MCF 10A (cell line): Measurements from ENCODE around the gene GDNF. TPM values are rescaled to one million over a fixed set of nuclear protein-coding genes. Genes with fewer than 3 reads are reported as not detected.
A peak's percentile ranks its signal among the peaks of the same experiment; 100 is the strongest.

ENCODE experiments used
- BruUV-seq: library from RNA; stranded (reverse); fragments of 400-500 nt; replicated peaks from 2 replicates; lab custom pipeline; 2021; lab: Mats Ljungman, UMichigan
- CTCF ChIA-PET: fragments of 300-600 bp; sonication (Branson Sonifier 250); formaldehyde crosslinking; extraction: SDS; loops from one replicate; lab custom pipeline; 2021; ENCODE audit warnings: antibody characterized with exemption, inconsistent platforms; lab: Yijun Ruan, JAX
- POLR2A ChIA-PET: fragments of 300-600, 350-650 bp; sonication (Branson Sonifier 250); formaldehyde crosslinking; extraction: SDS; loops from one replicate; lab custom pipeline; 2020; ENCODE audit warnings: antibody characterized with exemption, inconsistent platforms; lab: Yijun Ruan, JAX
- DNase-seq: peaks from one replicate; pipeline ENCODE4 v3.0.0-alpha.2; 2018; ENCODE audit not compliant: unreplicated experiment
- H3K27ac Mint-ChIP-seq: one replicate; pipeline ENCODE4 v1.8.0; 2022; ENCODE audit warnings: mild to moderate bottlenecking, low read depth, mixed read lengths; ENCODE audit not compliant: unreplicated experiment
- H3K27me3 Mint-ChIP-seq: one replicate; pipeline ENCODE4 v1.8.0; 2022; ENCODE audit warnings: mixed read lengths; ENCODE audit not compliant: insufficient read depth, unreplicated experiment
- H3K36me3 Mint-ChIP-seq: one replicate; pipeline ENCODE4 v1.8.0; 2022; ENCODE audit warnings: mild to moderate bottlenecking, moderate library complexity, mixed read lengths; ENCODE audit not compliant: insufficient read depth, unreplicated experiment
- H3K4me1 Mint-ChIP-seq: one replicate; pipeline ENCODE4 v1.8.0; 2022; ENCODE audit warnings: mixed read lengths; ENCODE audit not compliant: insufficient read depth, unreplicated experiment
- H3K4me3 Mint-ChIP-seq: one replicate; pipeline ENCODE4 v1.8.0; 2022; ENCODE audit warnings: mild to moderate bottlenecking, moderate library complexity, mixed read lengths; ENCODE audit not compliant: unreplicated experiment
- H3K9me3 Mint-ChIP-seq: one replicate; pipeline ENCODE4 v1.8.0; 2022; ENCODE audit warnings: mixed read lengths; ENCODE audit not compliant: unreplicated experiment
- CTCF ChIP-seq: fragments of 200-600 bp; IDR thresholded peaks from one replicate; pipeline ENCODE4 v1.8.0; 2022; ENCODE audit warnings: antibody characterized with exemption, mild to moderate bottlenecking; ENCODE audit not compliant: unreplicated experiment
- intact Hi-C: fragments of 100-400 bp; cut with micrococcal nuclease; formaldehyde crosslinking; loops from 2 replicates; pipeline ENCODE4 v1.14.1; 2022
- total RNA-seq: library from RNA; stranded (reverse); gene quantifications from 2 replicates; pipeline ENCODE4 v1.2.3, GENCODE V29; 2022

Gene GDNF
- total RNA-seq, 1 experiment from 2014 or later: not detected

GRCh38 chr5:37792975-37793631, 46.7 kb downstream of the GDNF start:
- CTCF ChIA-PET: interaction anchor here (0.6 kb wide), 1 partner anchor 204 kb away, joined by 3 read pairs; no protein-coding TSS in a partner anchor
- H3K4me3 Mint-ChIP-seq: no peak overlapping the region
- intact Hi-C loops: no loop called here
- H3K36me3 Mint-ChIP-seq: no peaks in the 10 kb centered on the region
- no peak overlapping the region for H3K27ac Mint-ChIP-seq
- peaks cover 6% of the 10 kb centered on the region for H3K9me3 Mint-ChIP-seq
- H3K27me3 Mint-ChIP-seq: no peaks in the 10 kb centered on the region
- POLR2A ChIA-PET: no interaction called here
- peak; percentile 71 for DNase-seq
- no TSS peak for BruUV-seq
- peaks cover 7% of the 10 kb centered on the region for H3K4me1 Mint-ChIP-seq
- TF ChIP-seq CTCF: no peak

- BruUV-seq: no TSS peak
- ChIA-PET POLR2A (interaction anchor here (1.0 kb wide), 2 partner anchors 8 to 34 kb away, joined by 3 read pairs; no protein-coding TSS in a partner anchor), CTCF (no interaction called here)
- Mint-ChIP-seq H3K36me3 (no peaks in the 10 kb centered on the region), H3K27ac (no peak overlapping the region), H3K9me3 (no peaks in the 10 kb centered on the region), H3K27me3 (no peaks in the 10 kb centered on the region), H3K4me3 (no peak overlapping the region), H3K4me1 (peaks cover 7% of the 10 kb centered on the region)
- intact Hi-C loops: no loop called here
- DNase-seq: no peak
- TF ChIP-seq CTCF: no peak
Observed at GRCh38 chr5:37791321-37791720, 48.5 kb downstream of the GDNF start.

GRCh38 chr5:37789991-37790390, 49.9 kb downstream of the GDNF start:
- intact Hi-C loops: no loop called here
- Mint-ChIP-seq H3K9me3 (no peaks in the 10 kb centered on the region), H3K27ac (no peak overlapping the region), H3K4me3 (no peak overlapping the region), H3K27me3 (no peaks in the 10 kb centered on the region), H3K36me3 (no peaks in the 10 kb centered on the region), H3K4me1 (peaks cover 7% of the 10 kb centered on the region)
- BruUV-seq: no TSS peak
- no peak for DNase-seq
- ChIA-PET CTCF (no interaction called here), POLR2A (no interaction called here)
- no peak for TF ChIP-seq CTCF

- H3K36me3 Mint-ChIP-seq: no peaks in the 10 kb centered on the region
Observed at GRCh38 chr5:37787742-37788141, 52.1 kb downstream of the GDNF start.

More at GRCh38 chr5:37787742-37788141, 52.1 kb downstream of the GDNF start:
- DNase-seq: no peak
- Mint-ChIP-seq H3K4me3 (no peak overlapping the region), H3K27me3 (no peaks in the 10 kb centered on the region), H3K27ac (no peak overlapping the region), H3K9me3 (no peaks in the 10 kb centered on the region), H3K4me1 (peaks cover under 1% of the 10 kb centered on the region)
- no TSS peak for BruUV-seq
- POLR2A ChIA-PET: no interaction called here
- CTCF ChIA-PET: interaction anchor here (0.7 kb wide), 1 partner anchor 46 kb away, joined by 3 read pairs; no protein-coding TSS in a partner anchor
- TF ChIP-seq CTCF: no peak
- intact Hi-C loops: no loop called here
